Skeletal muscle satellite cell (primary cell): ENCODE data around the gene SOX9.
"Not testable (repeated sequence)": the region's sequence is repeated elsewhere in the genome, so short reads cannot be mapped to it uniquely, and the experiment has no call there.

Source experiments
- H3K27me3 ChIP-seq: 2 replicates; pipeline ENCODE4 v1.7.0; 2013; ENCODE audit warnings: low read length; ENCODE audit not compliant: control insufficient read depth, insufficient read depth
- H3K36me3 ChIP-seq: 2 replicates; pipeline ENCODE4 v1.7.0; 2013; ENCODE audit warnings: mild to moderate bottlenecking, control low read depth, low read length; ENCODE audit not compliant: insufficient read depth
- H3K4me1 ChIP-seq: 2 replicates; pipeline ENCODE4 v1.7.0; 2013; ENCODE audit warnings: low read length; ENCODE audit not compliant: control insufficient read depth, insufficient read depth
- H3K4me2 ChIP-seq: 2 replicates; pipeline ENCODE4 v1.7.0; 2013; ENCODE audit warnings: mild to moderate bottlenecking, low read length
- H3K4me3 ChIP-seq: 2 replicates; pipeline ENCODE4 v1.7.0; 2013; ENCODE audit warnings: low read length
- H3K9ac ChIP-seq: 2 replicates; pipeline ENCODE4 v1.7.0; 2013; ENCODE audit warnings: mild to moderate bottlenecking, low read depth, low read length, moderate library complexity
- H3K9me3 ChIP-seq: replicated peaks from 2 replicates; pipeline ENCODE4 v1.7.0; 2013; ENCODE audit warnings: mild to moderate bottlenecking, control low read depth, low read length

The SOX9 gene

GRCh38 chr17:72111926-72112325 lies 8.9 kb upstream of the SOX9 start:
- H3K9ac ChIP-seq, H3K9me3 ChIP-seq, H3K4me1 ChIP-seq, H3K4me3 ChIP-seq, H3K36me3 ChIP-seq, H3K4me2 ChIP-seq: not testable (repeated sequence)
- H3K27me3 ChIP-seq = peaks cover 14% of the 10 kb centered on the region

- Histone ChIP-seq H3K27me3 (peaks cover 18% of the 10 kb centered on the region), H3K9me3 (no peaks in the 10 kb centered on the region), H3K4me2 (no peak overlapping the region), H3K4me1 (peaks cover 7% of the 10 kb centered on the region), H3K36me3 (no peaks in the 10 kb centered on the region), H3K4me3 (no peak overlapping the region), H3K9ac (no peak overlapping the region)
Observed at GRCh38 chr17:72113751-72114150, 7.1 kb upstream of the SOX9 start.

- Histone ChIP-seq H3K27me3 (peaks cover 15% of the 10 kb centered on the region), H3K9ac (no peak overlapping the region), H3K4me3 (no peak overlapping the region), H3K4me1 (peaks cover 13% of the 10 kb centered on the region), H3K4me2 (no peak overlapping the region), H3K9me3 (no peaks in the 10 kb centered on the region), H3K36me3 (no peaks in the 10 kb centered on the region)
Observed at GRCh38 chr17:72115781-72116525, 4.9 kb upstream of the SOX9 start.

- peaks cover 15% of the 10 kb centered on the region for H3K27me3 ChIP-seq
- H3K9ac ChIP-seq = no peak overlapping the region
- H3K4me2 ChIP-seq = peak overlapping the region; percentile 91
- H3K4me1 ChIP-seq = peaks cover 13% of the 10 kb centered on the region
- H3K36me3 ChIP-seq = no peaks in the 10 kb centered on the region
- no peaks in the 10 kb centered on the region for H3K9me3 ChIP-seq
- peak overlapping the region; percentile 74 for H3K4me3 ChIP-seq
Observed at GRCh38 chr17:72116661-72117521, 3.9 kb upstream of the SOX9 start.

- Histone ChIP-seq H3K9me3 (no peaks in the 10 kb centered on the region), H3K4me3 (peak overlapping the region; percentile 74), H3K36me3 (no peaks in the 10 kb centered on the region), H3K9ac (peak overlapping the region; percentile 27), H3K4me1 (peaks cover 13% of the 10 kb centered on the region), H3K4me2 (peak overlapping the region; percentile 91), H3K27me3 (peaks cover 15% of the 10 kb centered on the region)
Observed at GRCh38 chr17:72117535-72118334, 3.1 kb upstream of the SOX9 start.

- no peaks in the 10 kb centered on the region for H3K9me3 ChIP-seq
- H3K4me1 ChIP-seq = peaks cover 21% of the 10 kb centered on the region
- H3K36me3 ChIP-seq = peaks cover 4% of the 10 kb centered on the region
- peak overlapping the region; percentile 27 for H3K9ac ChIP-seq
- peaks cover 15% of the 10 kb centered on the region for H3K27me3 ChIP-seq
- peak overlapping the region; percentile 74 for H3K4me3 ChIP-seq
- peak overlapping the region; percentile 91 for H3K4me2 ChIP-seq
Observed at GRCh38 chr17:72118335-72119076, 2.3 kb upstream of the SOX9 start.

- no peak overlapping the region for H3K9ac ChIP-seq
Observed at GRCh38 chr17:72119077-72119872, 1.5 kb upstream of the SOX9 start.

GRCh38 chr17:72119873-72120641 lies 763 bp upstream of the SOX9 start:
- peaks cover 12% of the 10 kb centered on the region for H3K36me3 ChIP-seq
- H3K4me3 ChIP-seq = peak overlapping the region; percentile 86
- H3K4me2 ChIP-seq = peak overlapping the region; percentile 95
- H3K4me1 ChIP-seq = peaks cover 29% of the 10 kb centered on the region
- peak overlapping the region; percentile 54 for H3K9ac ChIP-seq
- H3K27me3 ChIP-seq = peaks cover 15% of the 10 kb centered on the region
- no peaks in the 10 kb centered on the region for H3K9me3 ChIP-seq

More at GRCh38 chr17:72119077-72119872, 1.5 kb upstream of the SOX9 start:
- no peaks in the 10 kb centered on the region for H3K9me3 ChIP-seq
- H3K4me1 ChIP-seq = peaks cover 29% of the 10 kb centered on the region
- H3K4me3 ChIP-seq = peak overlapping the region; percentile 86
- H3K4me2 ChIP-seq = peak overlapping the region; percentile 95
- peaks cover 9% of the 10 kb centered on the region for H3K36me3 ChIP-seq
- peaks cover 15% of the 10 kb centered on the region for H3K27me3 ChIP-seq

- H3K4me1 ChIP-seq = peaks cover 40% of the 10 kb centered on the region
- H3K27me3 ChIP-seq = peaks cover 15% of the 10 kb centered on the region
- H3K9me3 ChIP-seq = no peaks in the 10 kb centered on the region
- H3K36me3 ChIP-seq = peaks cover 12% of the 10 kb centered on the region
- peak overlapping the region; percentile 95 for H3K4me2 ChIP-seq
- H3K4me3 ChIP-seq = peak overlapping the region; percentile 86
- H3K9ac ChIP-seq = peak overlapping the region; percentile 83
Observed at GRCh38 chr17:72121164-72122009, 567 bp downstream of the SOX9 start.
